HepG2 (cell line): ENCODE results near the gene DCTN3. TPM values are rescaled to one million over a fixed set of nuclear protein-coding genes. Genes with fewer than 3 reads are reported as not detected.

Experiments
- ATF7 ChIP-seq, 2 experiments: fragments of 450-650 bp in 1 of 2; sonication (generic) in 1 of 2; formaldehyde crosslinking in 1 of 2; IDR thresholded peaks; 2 replicates each; pipeline versions ENCODE4 v1.4.0 to v1.6.1; 2016 to 2020; ENCODE audit warnings: antibody characterized with exemption in 1 of 2, mild to moderate bottlenecking in 1 of 2, missing genetic modification reagents in 1 of 2
- HCFC1 ChIP-seq: fragments of 150-350 bp; IDR thresholded peaks from 2 replicates; pipeline ENCODE4 v1.6.1; 2014; ENCODE audit warnings: low read depth, low read length
- JUND ChIP-seq: sonication (generic); formaldehyde crosslinking; IDR thresholded peaks from 2 replicates; pipeline ENCODE4 v1.8.0; 2022; ENCODE audit warnings: mild to moderate bottlenecking, missing genetic modification reagents
- PCBP2 ChIP-seq: fragments of 200-400 bp; formaldehyde crosslinking; optimal IDR thresholded peaks from 2 replicates; pipeline ENCODE3; 2018; ENCODE audit warnings: low read length, low read depth; ENCODE audit not compliant: poor library complexity, severe bottlenecking
- ZBTB3 ChIP-seq: sonication (generic); formaldehyde crosslinking; IDR thresholded peaks from 2 replicates; pipeline ENCODE4 v1.4.0; 2020; ENCODE audit warnings: low read depth, mild to moderate bottlenecking, moderate library complexity, missing genetic modification reagents, borderline replicate concordance
- ZBTB7B ChIP-seq: sonication (generic); formaldehyde crosslinking; IDR thresholded peaks from 2 replicates; pipeline ENCODE4 v1.4.0; 2020; ENCODE audit warnings: missing genetic modification reagents
- ZNF317 ChIP-seq: sonication (generic); formaldehyde crosslinking; IDR thresholded peaks from 2 replicates; pipeline ENCODE4 v1.5.0; 2020; ENCODE audit warnings: mild to moderate bottlenecking, missing genetic modification reagents
- polyA plus RNA-seq, 8 experiments: library from polyadenylated mRNA; depleted of rRNA in 3 of 8; stranded (reverse) in 7 of 8; unstranded in 1 of 8; fragments of >200 nt; fragmentation: Illumina TruSeq in 4 of 8; extraction: Trizol in 4 of 8; gene quantifications; 2 replicates each; pipeline versions ENCODE4 v1.2.1 to v1.2.3, GENCODE V29; 2011 to 2016; ENCODE audit warnings: low read depth in 4 of 8, missing spikeins in 1 of 8, mixed read lengths in 1 of 8; ENCODE audit not compliant: insufficient read depth in 1 of 8
- total RNA-seq, 5 experiments: library from RNA; depleted of rRNA; stranded (reverse); fragments of >200 nt; fragmentation: Illumina TruSeq; extraction: Trizol; gene quantifications; 2 replicates each; pipeline ENCODE4 v1.2.3, GENCODE V29; 2016; ENCODE audit warnings: low read depth in 1 of 5
- TF ChIP-seq, protein P1 (sequence below): sonication (generic); formaldehyde crosslinking; IDR thresholded peaks from 2 replicates; pipeline ENCODE4 v1.4.0; 2020; ENCODE audit warnings: low read depth, missing genetic modification reagents
- TF ChIP-seq, protein P2 (sequence below): fragments of 450-650 bp; IDR thresholded peaks from 2 replicates; pipeline ENCODE4 v1.6.1; 2017; ENCODE audit warnings: mild to moderate bottlenecking
- TF ChIP-seq, protein P3 (sequence below): fragments of 450-650 bp; IDR thresholded peaks from 2 replicates; pipeline ENCODE4 v1.6.1; 2017
- TF ChIP-seq, protein P4 (sequence below): sonication (generic); formaldehyde crosslinking; IDR thresholded peaks from 2 replicates; pipeline ENCODE4 v1.5.1; 2020; ENCODE audit warnings: mild to moderate bottlenecking, missing genetic modification reagents, borderline replicate concordance
- TF ChIP-seq, protein P5 (sequence below): sonication (generic); formaldehyde crosslinking; IDR thresholded peaks from 2 replicates; pipeline ENCODE4 v1.4.0; 2020; ENCODE audit warnings: mild to moderate bottlenecking, low read depth, missing genetic modification reagents

Gene DCTN3
- total and polyA plus RNA-seq, 2 of the 13 experiments (the other 11 are each of a cell fraction or from before 2014, with no cell fraction given) = 27.4 to 34.5 TPM

DNA sequence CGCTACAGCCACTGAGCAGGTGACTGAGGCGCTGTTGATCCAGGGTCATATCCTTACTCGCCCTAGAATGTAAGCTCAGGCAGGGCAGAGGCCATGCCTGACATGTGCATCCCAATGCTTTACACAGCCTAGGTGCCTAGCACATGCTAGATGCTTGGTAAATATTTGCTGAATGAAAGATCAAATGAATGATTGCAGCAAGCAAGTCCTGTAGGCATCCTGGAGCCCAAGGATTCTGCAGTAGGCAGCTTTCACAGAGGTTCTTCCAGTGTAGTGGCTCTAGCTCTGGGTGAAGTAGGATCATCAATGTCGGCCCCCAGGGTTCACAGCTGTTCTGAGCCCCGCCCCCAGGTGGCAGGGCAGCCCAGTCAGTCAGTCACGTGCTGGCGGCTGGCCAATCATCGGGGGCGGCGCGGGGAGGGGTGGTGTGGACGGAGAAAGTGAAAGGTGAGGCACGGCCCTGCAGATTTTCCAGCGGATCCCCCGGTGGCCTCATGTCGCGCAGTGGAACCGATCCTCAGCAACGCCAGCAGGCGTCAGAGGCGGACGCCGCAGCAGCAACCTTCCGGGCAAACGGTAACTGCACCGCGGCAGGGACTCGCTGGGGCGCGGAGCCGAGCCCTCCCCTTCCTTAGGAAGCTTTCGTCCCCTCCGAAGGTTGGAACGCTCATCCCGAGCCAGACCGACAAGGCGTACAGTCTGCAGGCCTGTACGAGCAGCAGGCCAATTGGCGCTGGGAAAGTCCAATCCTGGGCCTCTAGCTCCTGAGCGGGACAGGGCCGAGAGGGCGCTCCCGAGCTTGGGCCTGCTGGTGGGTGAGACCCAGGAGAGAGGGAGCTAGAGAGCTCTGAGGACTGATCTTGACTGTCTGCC is 26.2 kb upstream of the DCTN3 start, which contains the start of gene GALT (continued):
- TF ChIP-seq, protein P1, sequence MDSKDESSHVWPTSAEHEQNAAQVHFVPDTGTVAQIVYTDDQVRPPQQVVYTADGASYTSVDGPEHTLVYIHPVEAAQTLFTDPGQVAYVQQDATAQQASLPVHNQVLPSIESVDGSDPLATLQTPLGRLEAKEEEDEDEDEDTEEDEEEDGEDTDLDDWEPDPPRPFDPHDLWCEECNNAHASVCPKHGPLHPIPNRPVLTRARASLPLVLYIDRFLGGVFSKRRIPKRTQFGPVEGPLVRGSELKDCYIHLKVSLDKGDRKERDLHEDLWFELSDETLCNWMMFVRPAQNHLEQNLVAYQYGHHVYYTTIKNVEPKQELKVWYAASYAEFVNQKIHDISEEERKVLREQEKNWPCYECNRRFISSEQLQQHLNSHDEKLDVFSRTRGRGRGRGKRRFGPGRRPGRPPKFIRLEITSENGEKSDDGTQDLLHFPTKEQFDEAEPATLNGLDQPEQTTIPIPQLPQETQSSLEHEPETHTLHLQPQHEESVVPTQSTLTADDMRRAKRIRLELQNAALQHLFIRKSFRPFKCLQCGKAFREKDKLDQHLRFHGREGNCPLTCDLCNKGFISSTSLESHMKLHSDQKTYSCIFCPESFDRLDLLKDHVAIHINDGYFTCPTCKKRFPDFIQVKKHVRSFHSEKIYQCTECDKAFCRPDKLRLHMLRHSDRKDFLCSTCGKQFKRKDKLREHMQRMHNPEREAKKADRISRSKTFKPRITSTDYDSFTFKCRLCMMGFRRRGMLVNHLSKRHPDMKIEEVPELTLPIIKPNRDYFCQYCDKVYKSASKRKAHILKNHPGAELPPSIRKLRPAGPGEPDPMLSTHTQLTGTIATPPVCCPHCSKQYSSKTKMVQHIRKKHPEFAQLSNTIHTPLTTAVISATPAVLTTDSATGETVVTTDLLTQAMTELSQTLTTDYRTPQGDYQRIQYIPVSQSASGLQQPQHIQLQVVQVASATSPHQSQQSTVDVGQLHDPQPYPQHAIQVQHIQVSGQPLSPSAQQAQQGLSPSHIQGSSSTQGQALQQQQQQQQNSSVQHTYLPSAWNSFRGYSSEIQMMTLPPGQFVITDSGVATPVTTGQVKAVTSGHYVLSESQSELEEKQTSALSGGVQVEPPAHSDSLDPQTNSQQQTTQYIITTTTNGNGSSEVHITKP (CRISPR knock-in tag) = peak; percentile 93
- TF ChIP-seq, protein P2, sequence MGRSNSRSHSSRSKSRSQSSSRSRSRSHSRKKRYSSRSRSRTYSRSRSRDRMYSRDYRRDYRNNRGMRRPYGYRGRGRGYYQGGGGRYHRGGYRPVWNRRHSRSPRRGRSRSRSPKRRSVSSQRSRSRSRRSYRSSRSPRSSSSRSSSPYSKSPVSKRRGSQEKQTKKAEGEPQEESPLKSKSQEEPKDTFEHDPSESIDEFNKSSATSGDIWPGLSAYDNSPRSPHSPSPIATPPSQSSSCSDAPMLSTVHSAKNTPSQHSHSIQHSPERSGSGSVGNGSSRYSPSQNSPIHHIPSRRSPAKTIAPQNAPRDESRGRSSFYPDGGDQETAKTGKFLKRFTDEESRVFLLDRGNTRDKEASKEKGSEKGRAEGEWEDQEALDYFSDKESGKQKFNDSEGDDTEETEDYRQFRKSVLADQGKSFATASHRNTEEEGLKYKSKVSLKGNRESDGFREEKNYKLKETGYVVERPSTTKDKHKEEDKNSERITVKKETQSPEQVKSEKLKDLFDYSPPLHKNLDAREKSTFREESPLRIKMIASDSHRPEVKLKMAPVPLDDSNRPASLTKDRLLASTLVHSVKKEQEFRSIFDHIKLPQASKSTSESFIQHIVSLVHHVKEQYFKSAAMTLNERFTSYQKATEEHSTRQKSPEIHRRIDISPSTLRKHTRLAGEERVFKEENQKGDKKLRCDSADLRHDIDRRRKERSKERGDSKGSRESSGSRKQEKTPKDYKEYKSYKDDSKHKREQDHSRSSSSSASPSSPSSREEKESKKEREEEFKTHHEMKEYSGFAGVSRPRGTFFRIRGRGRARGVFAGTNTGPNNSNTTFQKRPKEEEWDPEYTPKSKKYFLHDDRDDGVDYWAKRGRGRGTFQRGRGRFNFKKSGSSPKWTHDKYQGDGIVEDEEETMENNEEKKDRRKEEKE = no peak
- TF ChIP-seq PCBP2 = no peak
- TF ChIP-seq HCFC1 = no peak
- TF ChIP-seq, protein P3, sequence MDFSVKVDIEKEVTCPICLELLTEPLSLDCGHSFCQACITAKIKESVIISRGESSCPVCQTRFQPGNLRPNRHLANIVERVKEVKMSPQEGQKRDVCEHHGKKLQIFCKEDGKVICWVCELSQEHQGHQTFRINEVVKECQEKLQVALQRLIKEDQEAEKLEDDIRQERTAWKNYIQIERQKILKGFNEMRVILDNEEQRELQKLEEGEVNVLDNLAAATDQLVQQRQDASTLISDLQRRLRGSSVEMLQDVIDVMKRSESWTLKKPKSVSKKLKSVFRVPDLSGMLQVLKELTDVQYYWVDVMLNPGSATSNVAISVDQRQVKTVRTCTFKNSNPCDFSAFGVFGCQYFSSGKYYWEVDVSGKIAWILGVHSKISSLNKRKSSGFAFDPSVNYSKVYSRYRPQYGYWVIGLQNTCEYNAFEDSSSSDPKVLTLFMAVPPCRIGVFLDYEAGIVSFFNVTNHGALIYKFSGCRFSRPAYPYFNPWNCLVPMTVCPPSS = no peak
- no peak for TF ChIP-seq ATF7 (IDR thresholded peaks at IDR 0.05)
- TF ChIP-seq ATF7 (CRISPR knock-in tag; IDR thresholded peaks at IDR 0.05) = no peak
- TF ChIP-seq, protein P4, sequence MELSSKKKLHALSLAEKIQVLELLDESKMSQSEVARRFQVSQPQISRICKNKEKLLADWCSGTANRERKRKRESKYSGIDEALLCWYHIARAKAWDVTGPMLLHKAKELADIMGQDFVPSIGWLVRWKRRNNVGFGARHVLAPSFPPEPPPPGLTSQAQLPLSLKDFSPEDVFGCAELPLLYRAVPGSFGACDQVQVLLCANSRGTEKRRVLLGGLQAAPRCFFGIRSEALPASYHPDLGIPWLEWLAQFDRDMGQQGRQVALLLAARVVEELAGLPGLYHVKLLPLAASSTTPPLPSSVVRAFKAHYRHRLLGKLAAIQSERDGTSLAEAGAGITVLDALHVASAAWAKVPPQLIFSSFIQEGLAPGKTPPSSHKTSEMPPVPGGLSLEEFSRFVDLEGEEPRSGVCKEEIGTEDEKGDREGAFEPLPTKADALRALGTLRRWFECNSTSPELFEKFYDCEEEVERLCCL = no peak
- no peak for TF ChIP-seq ZBTB3
- TF ChIP-seq, protein P5, sequence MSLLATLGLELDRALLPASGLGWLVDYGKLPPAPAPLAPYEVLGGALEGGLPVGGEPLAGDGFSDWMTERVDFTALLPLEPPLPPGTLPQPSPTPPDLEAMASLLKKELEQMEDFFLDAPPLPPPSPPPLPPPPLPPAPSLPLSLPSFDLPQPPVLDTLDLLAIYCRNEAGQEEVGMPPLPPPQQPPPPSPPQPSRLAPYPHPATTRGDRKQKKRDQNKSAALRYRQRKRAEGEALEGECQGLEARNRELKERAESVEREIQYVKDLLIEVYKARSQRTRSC (CRISPR knock-in tag) = no peak
- peak; percentile 51; the same call in 1 of the 2 replicates for TF ChIP-seq ZNF317 (CRISPR knock-in tag)
- 0 out of 2 replicates have a peak, but pooled peaks have one; percentile 37 for TF ChIP-seq JUND
- peak; percentile 48; the same call in 1 of the 2 replicates for TF ChIP-seq ZBTB7B (CRISPR knock-in tag)
